Measurements from ENCODE around the gene ZNF638. TPM values are rescaled to one million over a fixed set of nuclear protein-coding genes. Genes with fewer than 3 reads are reported as not detected.
A peak's percentile ranks its signal among the peaks of the same experiment; 100 is the strongest.

ZNF638 gene
- total and polyA plus RNA-seq, 2 of the 4 experiments (the other 2 are of a cell fraction): 46.4 to 129 TPM

GRCh38 chr2:71483246-71483645 lies 151.7 kb downstream of the ZNF638 start:
- CTCF ChIA-PET: no interaction called here

More at GRCh38 chr2:71483246-71483645, 151.7 kb downstream of the ZNF638 start:
- Histone ChIP-seq H3K18ac (ENCODE audit: low read depth, low read length) (no peak overlapping the region), H3K79me1 (ENCODE audit: low read depth in 1 of 2, low read length in 2 of 2) (no peaks in the 10 kb centered on the region), H2AK5ac (ENCODE audit: low read depth, low read length) (no peak overlapping the region), H3K36me3 (ENCODE audit: control insufficient read depth, insufficient read depth, low read length) (no peaks in the 10 kb centered on the region), H3K23ac (ENCODE audit: low read depth, low read length) (no peak overlapping the region), H2AK9ac (replicated peaks; ENCODE audit: low read depth, low read length, poor library complexity) (no peak overlapping the region), H2BK15ac (ENCODE audit: low read depth, low read length) (no peak overlapping the region), H3K9me1 (ENCODE audit: insufficient read depth, low read length) (no peaks in the 10 kb centered on the region), H3K14ac (replicated peaks; ENCODE audit: low read depth, low read length) (no peak overlapping the region), H3K4me3 (ENCODE audit: insufficient read depth, low read depth, low read length) (no peak overlapping the region), H3K27ac (ENCODE audit: insufficient read depth, low read length) (no peak overlapping the region), H3K9me3 (ENCODE audit: control insufficient read depth, insufficient read depth, low read length) (no peaks in the 10 kb centered on the region), H4K20me1 (ENCODE audit: insufficient read depth, low read length) (no peaks in the 10 kb centered on the region), H3K9ac (ENCODE audit: low read depth, low read length) (no peak overlapping the region), H3K4ac (ENCODE audit: low read depth, low read length) (no peak overlapping the region), H4K91ac (ENCODE audit: insufficient read depth, low read depth, low read length) (no peak overlapping the region), H3K56ac (ENCODE audit: extremely low read depth, insufficient read depth, low read length) (no peak overlapping the region), H3K27me3 (ENCODE audit: control insufficient read depth, insufficient read depth, low read length) (peaks cover 43% of the 10 kb centered on the region), H2AFZ (replicated peaks; ENCODE audit: low read length, poor library complexity) (peak overlapping the region; percentile 21), H3K4me1 (ENCODE audit: control insufficient read depth, insufficient read depth, low read length) (no peaks in the 10 kb centered on the region), H4K8ac (ENCODE audit: low read depth in 2 of 2, low read length in 2 of 2) (no peak overlapping the region), H4K5ac (ENCODE audit: low read depth, low read length) (no peak overlapping the region), H3K4me2 (ENCODE audit: low read depth, low read length) (no peak overlapping the region), H2BK5ac (ENCODE audit: low read depth, low read length, poor library complexity, severe bottlenecking) (no peak overlapping the region), H2BK20ac (ENCODE audit: low read depth, low read length) (no peak overlapping the region), H2BK120ac (ENCODE audit: low read depth, low read length) (no peak overlapping the region)
- ATAC-seq (ENCODE audit: low read depth) (no peak), DNase-seq (no peak)
- TF ChIP-seq SMC3 (IDR thresholded peaks at IDR 0.05; ENCODE audit: low read depth, low read length) (no peak), FOS (IDR thresholded peaks at IDR 0.05; ENCODE audit: low read depth, low read length) (no peak), POLR2A (IDR thresholded peaks at IDR 0.05; ENCODE audit: low read depth, low read length) (no peak), NFE2L2 (IDR thresholded peaks at IDR 0.05; ENCODE audit: low read depth, low read length) (no peak)
- POLR2A ChIA-PET (ENCODE audit: unreplicated experiment): no interaction called here
- dilution Hi-C loops (cut with HindIII; ENCODE audit: low sequenced_read_pairs, unreplicated experiment): no loop called here
- 38% methylated on average over 2 of the region's 10 CpGs; no CpG with 5 or more reads in 1 of the 2 experiments for WGBS, 2 experiments (ENCODE audit: extremely low coverage in 2 of 2, insufficient read length in 1 of 2)
- in situ Hi-C loops (cut with MboI; ENCODE audit: low sequenced_read_pairs): no loop called here
- intact Hi-C loops (cut with micrococcal nuclease): no loop called here
- no TSS peak for BruUV-seq (replicated peaks)

All from IMR-90 (cell line).